ENCODE results near the gene LGALS14.
"Not testable (repeated sequence)": the region's sequence is repeated elsewhere in the genome, so short reads cannot be mapped to it uniquely, and the experiment has no call there.

The LGALS14 gene, protein sequence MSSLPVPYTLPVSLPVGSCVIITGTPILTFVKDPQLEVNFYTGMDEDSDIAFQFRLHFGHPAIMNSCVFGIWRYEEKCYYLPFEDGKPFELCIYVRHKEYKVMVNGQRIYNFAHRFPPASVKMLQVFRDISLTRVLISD

DNA sequence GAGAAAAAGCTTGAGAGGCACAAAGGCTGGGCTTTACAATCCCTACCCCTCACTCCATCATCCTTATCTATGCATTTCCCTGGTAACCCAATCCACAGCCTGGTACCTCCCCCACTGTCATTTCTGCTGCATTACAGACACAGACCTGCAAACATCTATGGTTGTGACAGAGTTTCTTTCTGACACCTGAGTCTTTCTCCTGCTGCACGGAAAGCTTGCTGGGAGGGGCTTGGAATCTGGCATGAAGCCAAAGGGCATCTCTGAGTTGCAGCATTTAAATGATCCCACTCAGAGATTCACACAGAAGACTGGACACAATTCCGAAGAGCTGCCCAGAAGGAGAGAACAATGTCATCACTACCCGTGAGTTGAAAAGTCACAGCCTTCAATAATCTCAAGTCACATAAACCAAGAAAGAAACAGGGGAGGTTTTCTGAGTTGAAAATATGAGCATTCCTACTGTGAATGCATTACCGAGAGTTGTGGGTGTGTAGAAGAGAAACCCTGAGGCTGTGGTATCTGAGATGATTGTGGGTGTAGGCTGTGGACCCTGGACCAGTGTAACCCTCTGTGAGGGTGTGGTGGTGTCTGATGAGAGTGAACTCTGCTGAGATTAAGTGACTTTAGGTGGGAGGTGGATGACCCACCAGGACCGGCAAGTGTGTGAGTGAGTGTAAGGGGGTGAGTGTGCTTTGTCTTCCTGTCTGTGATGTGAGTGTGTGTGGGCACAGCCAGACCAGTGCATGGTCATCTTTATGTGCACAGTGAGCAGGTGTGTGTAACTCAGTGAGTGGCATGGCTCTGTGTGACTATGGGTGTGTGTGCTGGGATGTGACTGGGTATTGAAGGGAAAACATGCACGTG is at the start of gene LGALS14:
Gene LGALS14, plus strand, starts transcription at position 301 of the 864 bp plus-strand sequence. Its CDS starts 48 bp downstream, at position 349.
- no peak for DNase-seq (ENCODE audit: low spot score)

DNA sequence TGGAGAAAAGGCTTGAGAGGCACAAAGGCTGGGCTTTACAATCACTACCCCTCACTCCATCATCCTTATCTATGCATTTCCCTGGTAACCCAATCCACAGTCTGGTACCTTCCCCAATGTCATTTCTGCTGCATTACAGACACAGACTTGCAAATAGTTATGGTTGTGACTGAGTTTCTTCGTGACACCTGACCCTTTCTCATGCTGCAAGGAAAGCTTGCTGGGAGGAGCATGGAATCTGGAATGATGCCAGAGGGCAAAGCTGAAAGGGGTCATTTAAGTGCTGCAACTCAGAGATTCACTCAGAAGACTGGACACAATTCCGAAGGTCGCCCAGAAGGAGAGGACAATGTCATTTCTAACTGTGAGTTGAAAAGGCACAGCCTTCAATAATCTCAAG is 48.7 kb upstream of the LGALS14 start, which contains the start of gene LGALS16:
Gene LGALS16, plus strand, starts transcription at position 301 of the 400 bp plus-strand sequence. Its CDS starts 49 bp downstream, at position 350.
- DNase-seq (ENCODE audit: low spot score), result no peak

DNA sequence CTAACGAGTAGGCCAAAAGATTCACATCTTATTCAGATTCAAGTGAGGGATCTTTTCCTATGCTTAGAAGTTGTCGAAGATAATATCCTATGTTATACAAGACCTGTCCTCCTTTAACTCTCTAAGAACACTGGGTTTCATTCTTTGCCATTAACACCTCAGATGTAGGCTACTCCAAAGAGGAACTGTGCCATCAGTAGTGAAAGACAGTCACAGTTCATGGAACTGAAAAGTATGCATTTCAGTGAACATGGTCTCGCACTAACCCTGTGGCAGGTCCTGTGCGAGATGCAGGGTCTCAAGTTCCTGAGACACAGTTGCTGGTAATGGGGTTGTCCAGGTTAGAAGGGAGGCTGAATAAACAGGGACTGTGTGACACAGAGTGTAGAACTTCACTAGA is 44.5 kb upstream of the LGALS14 start:
- no peak for DNase-seq (ENCODE audit: low spot score)

DNA sequence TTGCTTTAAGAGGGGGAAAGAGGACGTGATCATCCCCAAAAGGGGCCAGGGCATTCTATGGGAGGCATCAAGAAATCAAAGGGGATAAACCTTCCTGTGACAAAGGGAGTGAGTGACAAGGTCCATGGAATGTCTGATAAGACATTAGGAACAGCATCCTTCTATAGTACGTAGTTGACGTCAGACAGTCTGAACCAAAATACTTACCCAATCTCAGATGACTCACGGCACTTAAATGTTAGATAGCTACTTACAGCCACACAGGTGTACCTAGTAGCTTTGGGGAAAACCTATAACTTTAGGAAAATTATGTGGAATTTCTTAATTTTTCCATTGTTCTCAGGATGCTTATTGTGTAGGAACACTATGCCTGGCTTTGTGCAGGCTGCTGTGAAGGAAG is 43.6 kb upstream of the LGALS14 start:
- no peak for DNase-seq (ENCODE audit: low spot score)

DNA sequence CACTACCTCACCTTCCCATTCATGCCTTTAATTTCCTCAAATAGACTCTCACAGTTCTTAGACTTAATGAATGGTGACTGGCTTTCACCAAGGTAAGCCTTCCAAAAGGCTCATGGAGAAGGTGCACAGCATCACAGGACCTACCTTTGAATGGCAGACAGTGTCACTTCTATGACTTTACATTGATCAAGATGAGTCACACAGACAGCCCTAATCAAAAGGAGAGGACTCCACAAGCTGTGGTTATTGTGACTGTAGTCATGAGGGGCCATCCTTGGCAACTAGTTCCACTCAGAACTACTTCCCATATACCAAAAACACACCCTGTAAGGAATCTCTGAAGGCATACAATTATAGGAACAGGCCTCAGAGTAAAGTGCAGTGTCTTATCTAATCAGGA is 42.7 kb upstream of the LGALS14 start:
- DNase-seq (ENCODE audit: low spot score), result no peak

DNA sequence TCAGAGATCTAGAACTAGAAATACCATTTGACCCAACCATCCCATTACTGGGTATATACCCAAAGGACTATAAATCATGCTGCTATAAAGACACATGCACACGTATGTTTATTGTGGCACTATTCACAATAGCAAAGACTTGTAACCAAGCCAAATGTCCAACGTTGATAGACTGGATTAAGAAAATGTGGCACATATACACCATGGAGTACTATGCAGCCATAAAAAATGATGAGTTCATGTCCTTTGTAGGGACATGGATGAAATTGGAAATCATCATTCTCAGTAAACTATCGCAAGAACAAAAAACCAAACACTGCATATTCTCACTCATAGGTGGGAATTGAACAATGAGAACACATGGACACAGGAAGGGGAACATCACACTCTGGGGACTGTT is 34.4 kb upstream of the LGALS14 start:
- not testable (repeated sequence) for DNase-seq (ENCODE audit: low spot score)

DNA sequence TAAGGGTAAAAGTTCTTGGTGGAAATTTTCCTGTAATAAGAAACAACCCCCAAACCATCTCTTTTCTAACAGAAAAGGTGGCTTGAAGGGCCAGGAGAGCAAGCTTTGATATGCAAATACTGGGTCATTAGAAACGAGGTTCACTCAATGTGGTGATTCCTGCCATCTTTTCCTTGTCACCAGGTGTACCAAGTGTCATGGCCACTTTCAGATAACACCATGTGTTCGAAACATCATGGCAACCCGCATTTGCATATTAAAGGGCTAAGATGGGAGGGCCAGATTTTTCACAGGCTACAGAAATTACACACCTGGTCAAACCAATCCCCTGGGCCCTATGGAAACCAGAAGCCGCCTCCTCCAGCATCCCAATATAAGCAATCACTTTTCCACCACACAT is 33.3 kb upstream of the LGALS14 start:
- no peak for DNase-seq (ENCODE audit: low spot score)

DNA sequence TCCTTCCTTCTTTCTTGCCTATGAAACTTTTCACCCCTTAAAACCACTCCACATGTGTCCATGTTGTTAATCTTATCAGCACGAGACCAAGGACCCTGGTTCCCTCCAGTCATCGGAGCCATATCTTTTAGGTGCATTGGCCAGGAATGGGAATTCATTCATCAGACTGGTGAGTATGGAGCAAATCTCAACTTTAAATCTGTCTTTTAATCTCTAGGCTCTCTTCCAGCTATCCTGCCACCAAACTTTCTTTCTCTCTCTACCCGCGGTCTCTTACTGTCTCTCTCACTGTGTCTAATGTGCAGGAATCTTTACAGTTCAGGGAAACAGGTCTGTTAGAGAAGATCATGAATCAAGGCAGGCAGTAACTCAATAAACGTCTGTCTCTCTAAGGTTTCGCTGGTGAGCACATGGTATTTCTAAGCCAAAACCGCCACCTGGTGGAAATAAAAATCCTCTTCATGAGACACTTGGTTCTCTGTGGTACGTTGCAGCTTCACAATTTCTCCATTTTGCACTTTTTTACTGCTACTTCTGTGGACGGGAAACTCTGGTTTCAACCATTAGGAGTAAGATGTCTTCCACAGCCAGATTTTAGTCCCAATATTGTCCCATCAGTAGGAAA is 32.4 kb upstream of the LGALS14 start:
- DNase-seq (ENCODE audit: low spot score), result peak; percentile 69

DNA sequence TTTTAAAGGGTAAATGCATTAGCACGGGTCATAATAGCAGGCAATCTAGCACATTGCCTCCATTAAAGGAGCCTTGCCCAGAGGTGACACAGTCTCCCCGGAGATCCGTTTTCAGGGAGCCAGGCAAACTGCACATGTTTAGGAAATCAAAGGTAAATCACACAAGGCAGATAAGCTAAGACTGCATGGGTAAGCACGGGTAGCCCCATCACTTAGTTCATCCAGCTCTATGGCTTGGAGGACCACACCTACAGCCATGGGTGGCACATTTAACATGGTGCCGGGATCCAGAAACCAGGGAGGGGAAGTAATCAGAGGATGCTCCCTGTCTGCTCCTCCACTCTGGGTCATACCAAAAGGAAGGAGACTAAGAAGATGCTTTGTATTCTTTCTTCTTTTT is 31.8 kb upstream of the LGALS14 start:
- DNase-seq (ENCODE audit: low spot score), result no peak

DNA sequence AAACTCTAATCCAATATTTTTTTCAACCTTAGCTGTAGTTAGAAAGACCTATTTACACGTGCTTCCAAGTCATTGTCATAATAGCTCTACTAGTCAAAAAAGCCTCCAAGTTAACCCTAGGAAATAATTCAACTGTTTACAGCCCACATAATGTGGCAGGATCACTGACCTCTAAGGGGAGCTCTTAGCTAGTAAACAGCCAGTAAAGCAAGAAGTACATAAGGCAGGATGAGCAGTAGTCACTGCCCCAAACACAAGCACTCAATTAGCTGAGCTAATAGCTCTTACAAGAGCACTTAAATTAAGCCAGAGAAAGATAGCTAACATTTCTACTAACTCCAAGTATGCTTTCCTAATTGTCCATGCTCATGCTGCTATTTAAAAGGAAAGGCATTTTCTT is 30.4 kb upstream of the LGALS14 start:
- not testable (repeated sequence) for DNase-seq (ENCODE audit: low spot score)

DNA sequence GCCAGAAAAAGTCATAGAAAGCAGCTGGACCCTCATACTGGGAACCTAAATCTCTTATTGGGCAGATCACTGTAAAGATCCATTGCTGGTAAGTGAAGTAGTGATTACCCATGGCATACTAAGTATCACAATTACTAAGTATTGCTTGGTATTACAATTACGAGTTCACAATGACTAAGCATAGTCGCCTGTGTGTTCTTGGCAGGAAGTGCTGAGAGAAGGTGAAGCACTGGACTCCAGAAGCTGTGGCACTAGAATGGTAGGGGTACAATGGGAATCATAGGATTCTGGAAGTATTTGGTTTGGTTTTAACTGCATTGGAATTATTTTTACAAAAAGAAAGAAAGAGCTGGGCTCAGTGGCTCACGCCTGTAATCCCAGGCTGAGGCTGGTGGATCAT is 28.3 kb upstream of the LGALS14 start:
- no peak for DNase-seq (ENCODE audit: low spot score)

DNA sequence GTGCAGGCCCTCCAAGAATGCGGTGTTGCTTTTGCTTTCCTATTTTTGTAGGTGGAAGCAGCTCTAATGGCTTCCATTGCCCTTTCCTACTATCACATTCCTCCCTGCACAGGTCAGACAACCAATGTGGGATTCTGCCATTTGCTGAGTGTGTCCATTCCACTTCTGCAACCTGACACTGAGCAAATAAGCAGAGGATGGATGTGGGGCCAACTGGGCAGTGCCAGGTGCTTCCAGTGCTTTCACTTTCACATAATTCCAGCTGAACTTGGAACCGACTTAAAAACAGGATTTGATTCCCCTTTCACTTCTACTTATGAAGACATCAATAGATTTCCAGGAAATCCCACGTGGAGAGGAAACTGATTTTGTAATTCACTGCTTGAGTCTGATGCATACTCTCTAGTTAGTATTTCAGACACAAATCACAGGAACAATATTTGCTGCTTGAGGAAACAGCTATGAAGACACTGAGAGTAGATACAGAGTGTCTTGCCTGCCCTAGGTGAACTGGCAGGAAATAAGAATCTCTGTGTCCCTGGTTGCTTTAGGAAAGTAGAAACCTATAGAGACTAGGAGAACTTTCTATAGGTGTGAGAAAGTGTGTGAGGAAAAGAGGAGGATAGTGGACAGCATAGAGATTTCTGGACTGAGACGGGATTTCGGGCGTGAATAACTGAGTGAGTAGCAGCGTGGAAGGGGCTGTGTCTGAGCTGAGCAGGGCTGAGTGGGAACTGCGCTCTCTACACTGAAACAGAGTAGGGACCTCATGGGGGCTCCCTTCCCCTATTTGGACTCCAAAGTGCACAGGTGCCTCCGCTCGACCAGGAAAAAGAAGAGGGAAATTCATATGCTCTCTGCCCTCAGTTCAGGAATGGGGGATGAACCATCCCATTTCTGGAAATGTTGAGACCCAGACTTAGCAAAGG is 26.1 kb upstream of the LGALS14 start:
- no peak for DNase-seq (ENCODE audit: low spot score)

DNA sequence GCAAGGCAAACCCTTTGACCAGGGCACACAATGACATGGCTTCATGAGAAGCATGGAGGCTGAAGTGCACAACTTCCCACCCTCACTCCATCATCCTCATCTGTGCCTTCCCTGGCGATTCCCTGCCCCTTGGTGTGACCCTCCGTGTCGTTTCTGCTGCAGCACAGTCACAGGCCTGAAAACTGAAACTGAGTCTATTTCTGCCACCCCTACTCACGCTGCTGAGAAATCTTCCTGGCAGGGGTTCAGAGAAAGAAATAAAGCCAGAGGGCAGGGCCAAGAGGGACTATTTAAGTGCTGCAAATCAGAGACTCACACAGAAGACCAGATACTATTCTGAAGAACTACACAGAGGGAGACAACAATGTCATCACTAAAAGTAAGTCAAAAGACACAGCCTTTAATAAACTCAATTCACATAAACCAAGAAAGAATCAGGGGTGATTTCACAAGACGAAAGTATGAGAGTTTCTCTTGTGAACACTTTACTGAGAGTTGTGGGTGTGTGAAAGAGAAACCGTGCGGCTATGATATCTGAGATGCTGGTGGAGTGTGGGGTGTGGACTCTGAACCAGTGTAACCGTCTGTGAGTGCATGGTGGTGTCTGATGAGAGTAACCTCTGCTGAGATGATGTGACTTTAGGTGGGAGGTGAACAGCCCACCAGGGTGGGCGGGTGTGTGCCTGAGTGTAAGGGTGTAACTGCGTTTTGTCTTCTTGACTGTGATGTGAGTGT is 25.1 kb upstream of the LGALS14 start:
- DNase-seq (ENCODE audit: low spot score), result peak; percentile 29

DNA sequence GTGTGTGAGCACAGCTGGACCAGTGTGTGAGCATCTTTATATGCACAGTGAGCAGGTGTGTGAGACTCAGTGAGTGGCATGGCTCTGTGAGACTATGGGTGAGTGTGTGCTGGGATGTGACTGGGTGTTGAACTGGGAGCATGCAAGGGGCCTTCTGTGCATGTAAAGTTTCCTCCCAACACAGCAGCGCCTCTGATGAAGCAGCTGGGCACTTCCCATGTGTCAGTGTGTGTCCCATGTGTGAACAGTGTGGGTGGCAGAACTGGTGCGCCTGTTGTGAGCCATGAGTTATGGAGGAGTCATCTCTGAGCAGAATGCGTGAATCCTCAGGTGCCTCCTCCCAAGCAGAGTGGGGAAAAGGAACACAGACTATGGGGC is 24.5 kb upstream of the LGALS14 start:
- DNase-seq (ENCODE audit: low spot score), result no peak

DNA sequence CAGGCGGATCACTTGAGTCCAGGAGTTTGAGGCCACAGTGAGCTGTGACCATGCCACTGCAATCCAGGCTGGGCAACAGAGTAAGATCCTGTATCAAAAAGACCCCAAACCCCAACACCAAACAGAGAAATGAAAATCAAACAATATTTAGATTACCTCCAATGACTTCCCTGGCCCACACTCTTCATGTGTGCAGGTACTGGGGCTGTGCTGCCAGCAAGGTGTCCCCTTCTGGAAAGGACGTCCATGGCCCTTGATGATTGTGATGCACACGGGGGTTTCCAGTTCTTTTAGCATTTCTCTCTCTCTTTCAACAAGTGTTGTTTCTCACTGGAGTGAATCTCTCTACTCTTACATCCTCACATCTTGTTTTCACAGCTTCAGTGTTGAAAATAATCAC is 23.7 kb upstream of the LGALS14 start:
- no peak for DNase-seq (ENCODE audit: low spot score)

DNA sequence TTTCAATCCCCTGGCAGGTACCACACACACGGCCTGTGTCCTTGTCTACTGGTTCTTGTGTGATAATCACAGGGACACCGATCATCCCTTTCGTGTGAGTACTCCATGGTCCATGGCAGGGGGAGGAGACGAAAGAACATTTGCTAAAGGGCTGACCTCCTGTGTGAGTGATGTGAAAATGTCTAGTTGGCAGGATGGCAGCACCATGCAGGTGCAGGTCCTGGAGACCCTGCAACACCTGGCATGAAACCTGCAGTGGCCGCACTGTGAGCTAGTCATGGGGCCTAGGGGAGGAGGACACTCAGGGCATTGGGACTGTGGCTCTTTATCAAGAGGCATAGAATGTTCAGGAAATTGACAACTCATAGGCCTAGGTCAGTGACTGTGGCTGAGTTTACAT is 22.9 kb upstream of the LGALS14 start:
- no peak for DNase-seq (ENCODE audit: low spot score)

DNA sequence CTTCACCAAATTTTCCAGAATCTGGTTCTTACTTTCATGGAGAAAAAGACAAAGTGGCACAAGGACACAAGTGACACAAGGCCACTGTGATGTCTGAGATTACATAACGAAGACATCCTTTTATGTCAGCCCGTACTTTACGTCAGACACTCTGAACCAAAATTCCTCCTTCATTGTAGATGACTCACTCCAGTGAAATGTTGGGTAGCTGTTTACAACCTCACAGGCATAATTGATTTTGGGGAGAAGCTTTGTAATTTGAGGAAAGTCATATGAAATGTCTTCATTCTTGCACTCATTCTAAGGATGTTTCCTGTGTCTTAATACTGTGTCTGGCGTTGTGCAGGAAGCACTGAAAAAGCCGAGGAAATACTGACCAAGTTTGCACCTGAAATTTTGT is 20.0 kb upstream of the LGALS14 start:
- no peak for DNase-seq (ENCODE audit: low spot score)

DNA sequence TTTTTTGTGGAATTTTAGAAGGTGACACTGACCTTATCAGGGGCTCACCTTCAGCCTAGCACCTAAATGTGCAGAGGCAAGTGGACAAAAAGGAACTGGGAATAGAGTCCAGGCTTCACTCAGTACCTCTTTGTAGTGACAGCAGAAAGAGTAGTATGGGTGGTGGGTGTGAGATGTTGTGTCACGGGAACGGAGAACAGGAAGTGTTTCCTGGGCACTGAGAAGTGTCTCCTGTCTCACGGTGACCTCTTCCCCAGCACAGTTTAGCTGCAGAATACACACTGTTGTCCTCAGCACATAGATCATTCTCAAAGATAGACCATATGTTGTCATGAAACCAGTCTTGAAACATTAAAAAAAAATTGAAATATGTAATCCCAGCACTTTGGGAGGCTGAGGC is 17.5 kb upstream of the LGALS14 start:
- DNase-seq (ENCODE audit: low spot score), result no peak

DNA sequence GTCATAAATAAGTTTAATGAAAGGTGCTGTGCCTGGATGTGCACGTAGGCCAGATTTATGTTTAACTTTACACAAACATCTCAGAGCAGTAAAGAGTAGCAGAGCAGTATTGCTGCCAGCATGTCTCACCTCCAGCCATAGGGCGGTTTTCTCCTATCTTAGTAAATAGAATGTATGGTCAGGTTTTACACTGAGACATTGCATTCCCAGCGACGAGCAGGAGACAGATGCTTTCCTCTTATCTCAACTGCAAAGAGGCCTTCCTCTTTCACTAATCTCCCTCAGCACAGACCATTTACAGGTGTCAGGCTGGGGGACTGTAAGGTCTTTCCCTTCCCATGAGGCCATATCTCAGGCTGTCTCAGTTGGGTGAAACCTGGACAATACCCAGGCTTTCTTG is 15.6 kb upstream of the LGALS14 start:
- DNase-seq (ENCODE audit: low spot score), result not testable (repeated sequence)

DNA sequence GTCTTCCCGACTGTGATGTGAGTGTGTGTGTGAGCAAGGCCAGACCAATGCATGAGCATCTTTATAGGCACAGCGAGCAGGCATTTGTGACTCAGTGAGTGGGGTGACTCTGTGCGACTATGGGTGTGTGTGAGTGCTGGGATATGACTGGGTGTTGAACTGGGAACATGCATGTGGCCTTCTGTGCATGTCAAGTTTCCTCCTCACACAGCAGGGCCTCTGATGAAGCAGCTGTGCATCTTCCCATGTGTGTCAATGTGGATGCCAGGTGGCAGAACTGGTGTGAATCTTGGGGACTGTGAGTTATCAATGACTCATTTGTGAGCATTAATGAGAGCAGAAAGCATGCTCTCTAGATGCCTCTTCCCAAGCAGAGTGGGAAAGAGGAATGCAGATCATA is 12.1 kb upstream of the LGALS14 start:
- DNase-seq (ENCODE audit: low spot score), result no peak

DNA sequence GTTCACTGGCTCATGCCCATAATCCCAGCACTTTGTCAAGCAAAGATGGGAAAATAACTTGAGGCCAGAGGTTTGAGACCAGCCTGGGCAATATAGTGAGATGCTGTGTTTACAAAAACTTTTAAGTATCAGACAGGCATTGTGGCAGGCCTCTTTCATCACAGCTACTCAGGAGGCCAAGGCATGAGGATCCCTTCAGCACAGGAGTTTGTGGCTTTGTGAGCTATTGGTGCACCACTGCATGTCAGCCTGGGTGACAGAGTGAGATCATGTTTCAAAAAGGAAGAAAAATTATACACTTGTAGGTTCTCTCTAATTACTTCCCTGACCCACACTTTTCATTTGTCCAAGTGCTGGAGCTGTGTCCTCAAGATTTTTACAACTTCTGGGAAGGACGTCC is 11.5 kb upstream of the LGALS14 start:
- no peak for DNase-seq (ENCODE audit: low spot score)
